PC-9 (cell line): Measurements from ENCODE around the gene MARK2. TPM values are rescaled to one million over a fixed set of nuclear protein-coding genes. Genes with fewer than 3 reads are reported as not detected.

Experiments used
- BruUV-seq: library from RNA; stranded (reverse); fragments of 400-500 nt; replicated peaks from 2 replicates; lab custom pipeline; 2021; lab: Mats Ljungman, UMichigan
- CTCF ChIA-PET: fragments of 300-600 bp; sonication (Branson Sonifier 250); formaldehyde crosslinking; loops from one replicate; lab custom pipeline; 2022; ENCODE audit warnings: antibody characterized with exemption; lab: Charles Lee
- POLR2A ChIA-PET: fragments of 300-600 bp; sonication (Branson Sonifier 250); formaldehyde crosslinking; loops from one replicate; lab custom pipeline; 2022; ENCODE audit warnings: antibody characterized with exemption; ENCODE audit not compliant: unreplicated experiment; lab: Charles Lee
- DNase-seq, 2 experiments: peaks; one replicate each; pipeline versions ENCODE4 v3.0.0 to v3.0.0-alpha.2; 2015 to 2022; ENCODE audit warnings: mixed read lengths in 1 of 2
- H2AFZ ChIP-seq: fragments of 200-600 bp; sonication (generic); 2 replicates; pipeline ENCODE4 v1.8.1; 2017; ENCODE audit warnings: antibody characterized with exemption
- H3F3A ChIP-seq: fragments of 200-600 bp; sonication (generic); 2 replicates; pipeline ENCODE4 v1.8.1; 2017; ENCODE audit warnings: antibody characterized with exemption, mild to moderate bottlenecking, low read depth; ENCODE audit not compliant: insufficient read depth
- H3K27ac ChIP-seq: fragments of 200-600 bp; sonication (generic); 2 replicates; pipeline ENCODE4 v1.6.1; 2016; ENCODE audit warnings: mixed run types
- H3K27me3 ChIP-seq: fragments of 200-600 bp; sonication (generic); 2 replicates; pipeline ENCODE4 v1.6.1; 2016; ENCODE audit warnings: low read depth, mixed run types; ENCODE audit not compliant: insufficient read depth
- H3K36me3 ChIP-seq: fragments of 200-600 bp; sonication (generic); 2 replicates; pipeline ENCODE4 v1.6.1; 2016; ENCODE audit warnings: low read depth, mixed run types
- H3K4me1 ChIP-seq: fragments of 200-600 bp; sonication (generic); replicated peaks from 2 replicates; pipeline ENCODE4 v1.6.1; 2016; ENCODE audit warnings: mixed run types; ENCODE audit not compliant: insufficient read depth
- H3K4me2 ChIP-seq: fragments of 200-600 bp; sonication (generic); 2 replicates; pipeline ENCODE4 v1.6.1; 2017; ENCODE audit warnings: mixed run types
- H3K4me3 ChIP-seq: fragments of 200-600 bp; sonication (generic); 2 replicates; pipeline ENCODE4 v1.6.1; 2016; ENCODE audit warnings: mixed run types
- H3K79me2 ChIP-seq: fragments of 200-600 bp; sonication (generic); 2 replicates; pipeline ENCODE4 v1.6.1; 2017; ENCODE audit warnings: low read depth, mixed run types
- H3K9me2 ChIP-seq: fragments of 200-600 bp; sonication (generic); 2 replicates; pipeline ENCODE4 v1.8.1; 2017; ENCODE audit warnings: mild to moderate bottlenecking; ENCODE audit not compliant: insufficient read depth
- H3K9me3 ChIP-seq: fragments of 200-600 bp; sonication (generic); 2 replicates; pipeline ENCODE4 v1.8.1; 2016; ENCODE audit warnings: low read depth; ENCODE audit not compliant: insufficient read depth
- H4K20me1 ChIP-seq: fragments of 200-600 bp; sonication (generic); 2 replicates; pipeline ENCODE4 v1.8.1; 2017; ENCODE audit not compliant: insufficient read depth
- CTCF ChIP-seq: fragments of 200-600 bp; sonication (generic); conservative IDR thresholded peaks from 2 replicates; pipeline ENCODE4 v1.6.1; 2017; ENCODE audit warnings: mixed run types, antibody characterized with exemption, mild to moderate bottlenecking, moderate library complexity
- EZH2 ChIP-seq: fragments of 200-600 bp; sonication (generic); IDR thresholded peaks from 2 replicates; pipeline ENCODE4 v1.8.0; 2017; ENCODE audit warnings: antibody characterized with exemption, low read depth
- intact Hi-C: fragments of 100-400 bp; cut with micrococcal nuclease; formaldehyde crosslinking; loops from one replicate; pipeline ENCODE4 v1.10.0; 2022; ENCODE audit not compliant: unreplicated experiment
- total RNA-seq: library from RNA; stranded (reverse); gene quantifications from 2 replicates; pipeline ENCODE4 v1.2.3, GENCODE V29; 2021

Gene MARK2
- total RNA-seq, 1 experiment from 2014 or later, result 65.0 TPM

- peak overlapping the region; percentile 61; the same call in 1 of the 2 replicates for H3K27ac ChIP-seq
- CTCF ChIA-PET, result interaction anchor here (0.7 to 1.0 kb wide), 2 partner anchors 23 to 361 kb away, joined by 4 read pairs; no protein-coding TSS in a partner anchor
Observed at GRCh38 chr11:63867511-63867910, 28.6 kb downstream of the MARK2 start.

DNA sequence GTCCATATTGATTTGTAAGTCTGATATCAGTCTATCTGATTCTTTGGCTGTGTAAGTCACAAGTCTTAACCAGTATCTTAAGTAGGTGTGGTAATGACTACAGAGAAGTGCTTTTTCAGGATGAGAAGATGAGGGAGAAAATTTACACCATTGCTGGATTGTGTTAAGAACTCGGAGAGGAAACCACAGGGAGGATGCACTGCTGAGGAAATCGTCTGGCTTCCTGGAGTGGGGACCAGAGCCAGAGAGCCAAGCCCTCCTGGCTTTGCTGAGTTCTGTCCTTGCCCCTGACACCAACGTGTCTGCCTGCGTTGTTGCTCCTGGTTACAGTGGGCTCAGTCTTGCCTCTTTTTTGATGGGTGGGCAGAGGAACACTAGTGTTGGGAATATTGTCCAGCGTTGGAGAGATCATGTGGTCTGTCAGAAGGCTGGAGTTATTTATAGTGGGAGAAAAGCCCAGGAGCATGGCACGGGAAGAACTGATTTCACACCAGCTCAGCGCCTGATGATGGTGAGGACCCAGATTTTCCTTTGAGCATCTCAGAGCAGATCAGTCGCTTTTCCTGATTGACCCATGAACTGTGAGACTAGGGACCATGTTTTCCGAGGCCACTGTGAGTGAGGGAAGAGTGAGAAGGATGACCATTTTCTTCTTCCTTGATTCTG is 29.6 kb downstream of the MARK2 start:
- intact Hi-C loops, result no loop called here
- BruUV-seq, result no TSS peak
- no peak for TF ChIP-seq EZH2
- no peak for TF ChIP-seq CTCF
- H3K27ac ChIP-seq, result peak overlapping the region; percentile 61
- H3F3A ChIP-seq, result peaks cover 51% of the 10 kb centered on the region
- no peak overlapping the region for H3K4me3 ChIP-seq
- no peak for DNase-seq
- peaks cover 62% of the 10 kb centered on the region for H4K20me1 ChIP-seq
- no peak overlapping the region for H2AFZ ChIP-seq
- no peaks in the 10 kb centered on the region for H3K27me3 ChIP-seq
- ChIA-PET POLR2A (no interaction called here), CTCF (no interaction called here)
- no peaks in the 10 kb centered on the region for H3K36me3 ChIP-seq
- peaks cover 79% of the 10 kb centered on the region for H3K79me2 ChIP-seq
- no peaks in the 10 kb centered on the region for H3K9me2 ChIP-seq
- H3K4me1 ChIP-seq, result peaks cover 82% of the 10 kb centered on the region
- H3K4me2 ChIP-seq, result peak overlapping the region; percentile 59
- no peaks in the 10 kb centered on the region for H3K9me3 ChIP-seq

More at GRCh38 chr11:63867511-63867910, 28.6 kb downstream of the MARK2 start:
- H3K36me3 ChIP-seq, result peaks cover 6% of the 10 kb centered on the region; the same call in 1 of the 2 replicates
- POLR2A ChIA-PET, result no interaction called here
- H2AFZ ChIP-seq, result no peak overlapping the region
- H3K4me3 ChIP-seq, result no peak overlapping the region
- no peaks in the 10 kb centered on the region for H3K9me2 ChIP-seq
- intact Hi-C loops, result no loop called here
- no peaks in the 10 kb centered on the region for H3K27me3 ChIP-seq
- H4K20me1 ChIP-seq, result peaks cover 59% of the 10 kb centered on the region
- H3K79me2 ChIP-seq, result peaks cover 79% of the 10 kb centered on the region
- no peaks in the 10 kb centered on the region for H3K9me3 ChIP-seq
- H3F3A ChIP-seq, result peaks cover 46% of the 10 kb centered on the region
- no peak for TF ChIP-seq EZH2
- TF ChIP-seq CTCF, result no peak
- no peak for DNase-seq
- H3K4me1 ChIP-seq, result peaks cover 78% of the 10 kb centered on the region
- no peak overlapping the region for H3K4me2 ChIP-seq
- BruUV-seq, result no TSS peak

GRCh38 chr11:63869171-63869591 is 30.3 kb downstream of the MARK2 start:
- Histone ChIP-seq H3K4me3 (peak overlapping the region; percentile 23; the same call in 1 of the 2 replicates), H3K36me3 (no peaks in the 10 kb centered on the region), H3K79me2 (peaks cover 82% of the 10 kb centered on the region), H3K27ac (peak overlapping the region; percentile 61), H3K27me3 (no peaks in the 10 kb centered on the region), H3K9me2 (no peaks in the 10 kb centered on the region), H3F3A (peaks cover 51% of the 10 kb centered on the region), H3K4me2 (peak overlapping the region; percentile 59), H4K20me1 (peaks cover 68% of the 10 kb centered on the region), H3K9me3 (no peaks in the 10 kb centered on the region), H3K4me1 (peaks cover 88% of the 10 kb centered on the region), H2AFZ (no peak overlapping the region)
- POLR2A ChIA-PET, result no interaction called here
- no peak for TF ChIP-seq CTCF
- no peak for TF ChIP-seq EZH2
- BruUV-seq, result no TSS peak
- peak; percentile 53 to 66 for DNase-seq
- intact Hi-C loops, result no loop called here
- CTCF ChIA-PET, result no interaction called here
